HEK293T (cell line): ENCODE results near the gene CHD2.
"Not testable (repeated sequence)": the region's sequence is repeated elsewhere in the genome, so short reads cannot be mapped to it uniquely, and the experiment has no call there.

ENCODE experiments used
- CTCF ChIA-PET: fragments of 350-600 bp; formaldehyde crosslinking; extraction: SDS; loops from one replicate; lab custom pipeline; 2021; ENCODE audit warnings: antibody characterized with exemption, inconsistent platforms; lab: Yijun Ruan, JAX
- POLR2A ChIA-PET: fragments of 350-600 bp; formaldehyde crosslinking; extraction: SDS; loops from one replicate; lab custom pipeline; 2020; ENCODE audit warnings: antibody characterized with exemption, inconsistent platforms; lab: Yijun Ruan, JAX
- DNase-seq: peaks from one replicate; pipeline ENCODE4 v3.0.0; 2012; ENCODE audit warnings: mixed read lengths; ENCODE audit errors: extremely low spot score
- ARNT ChIP-seq: fragments of 450-650 bp; IDR thresholded peaks from 2 replicates; pipeline ENCODE4 v1.6.1; 2017; ENCODE audit warnings: mild to moderate bottlenecking
- BHLHE40 ChIP-seq: fragments of 450-650 bp; IDR thresholded peaks from 2 replicates; pipeline ENCODE4 v1.6.1; 2016; ENCODE audit warnings: mild to moderate bottlenecking, moderate library complexity, borderline replicate concordance
- CTBP1 ChIP-seq: fragments of 450-650 bp; IDR thresholded peaks from 2 replicates; pipeline ENCODE4 v1.6.1; 2016; ENCODE audit warnings: borderline replicate concordance
- ELF4 ChIP-seq: fragments of 450-650 bp; IDR thresholded peaks from 2 replicates; pipeline ENCODE4 v1.6.1; 2017; ENCODE audit warnings: antibody characterized with exemption
- FOXA1 ChIP-seq: fragments of 450-650 bp; IDR thresholded peaks from 2 replicates; pipeline ENCODE4 v1.6.1; 2016; ENCODE audit warnings: mild to moderate bottlenecking
- FOXK2 ChIP-seq: fragments of 450-650 bp; IDR thresholded peaks from 2 replicates; pipeline ENCODE4 v1.6.1; 2016; ENCODE audit warnings: mild to moderate bottlenecking
- FOXM1 ChIP-seq: fragments of 450-650 bp; IDR thresholded peaks from 2 replicates; pipeline ENCODE4 v1.6.1; 2017; ENCODE audit warnings: mild to moderate bottlenecking, borderline replicate concordance
- HDGF ChIP-seq: fragments of 450-650 bp; IDR thresholded peaks from 2 replicates; pipeline ENCODE4 v1.6.1; 2017; ENCODE audit warnings: antibody characterized with exemption, borderline replicate concordance
- L3MBTL2 ChIP-seq: fragments of 450-650 bp; conservative IDR thresholded peaks from 2 replicates; pipeline ENCODE4 v1.6.1; 2016; ENCODE audit warnings: mild to moderate bottlenecking
- LEF1 ChIP-seq: fragments of 450-650 bp; IDR thresholded peaks from 2 replicates; pipeline ENCODE4 v1.6.1; 2017; ENCODE audit warnings: mild to moderate bottlenecking, borderline replicate concordance
- NFRKB ChIP-seq: fragments of 450-650 bp; IDR thresholded peaks from 2 replicates; pipeline ENCODE4 v1.6.1; 2016; ENCODE audit warnings: mild to moderate bottlenecking, moderate library complexity
- PKNOX1 ChIP-seq: fragments of 450-650 bp; IDR thresholded peaks from 2 replicates; pipeline ENCODE4 v1.6.1; 2016
- SP1 ChIP-seq: fragments of 450-650 bp; IDR thresholded peaks from 2 replicates; pipeline ENCODE4 v1.6.1; 2017
- SUZ12 ChIP-seq: fragments of 450-650 bp; IDR thresholded peaks from 2 replicates; pipeline ENCODE4 v1.6.1; 2016; ENCODE audit warnings: mild to moderate bottlenecking
- TARDBP ChIP-seq: fragments of 450-650 bp; IDR thresholded peaks from 2 replicates; pipeline ENCODE4 v1.6.1; 2016
- ZNF384 ChIP-seq: fragments of 450-650 bp; IDR thresholded peaks from 2 replicates; pipeline ENCODE4 v1.6.1; 2016

The CHD2 gene

GRCh38 chr15:93029836-93030429 lies 129.8 kb downstream of the CHD2 start:
- ChIA-PET CTCF (interaction anchor here (0.5 to 6.8 kb wide), 34 partner anchors 9 to 1090 kb away, joined by 3 to 73 read pairs (median 4); no protein-coding TSS in a partner anchor), POLR2A (interaction anchor here (1.2 kb wide), 1 partner anchor 1090 kb away, joined by 5 read pairs; no protein-coding TSS in a partner anchor)
- DNase-seq: no peak
- no peak for TF ChIP-seq FOXA1

- peak; percentile 85 for DNase-seq
- POLR2A ChIA-PET: interaction anchor here (1.2 kb wide), 1 partner anchor 1090 kb away, joined by 5 read pairs; no protein-coding TSS in a partner anchor
Measured at GRCh38 chr15:93030430-93031102, 130.4 kb downstream of the CHD2 start.

GRCh38 chr15:93031103-93031464 lies 131.0 kb downstream of the CHD2 start:
- ChIA-PET POLR2A (interaction anchor here (1.2 kb wide), 1 partner anchor 1089 kb away, joined by 5 read pairs; no protein-coding TSS in a partner anchor), CTCF (interaction anchor here (1.0 to 6.8 kb wide), 8 partner anchors 13 to 1089 kb away, joined by 4 to 73 read pairs (median 8); no protein-coding TSS in a partner anchor)
- TF ChIP-seq LEF1 (no peak), HDGF (no peak), ELF4 (no peak), ARNT (no peak), SUZ12 (no peak), FOXA1 (no peak), BHLHE40 (no peak), L3MBTL2 (no peak), NFRKB (no peak), ZNF384 (no peak), TARDBP (no peak)
- DNase-seq: no peak

More at GRCh38 chr15:93030430-93031102, 130.4 kb downstream of the CHD2 start:
- CTCF ChIA-PET: interaction anchor here (0.5 to 6.8 kb wide), 30 partner anchors 9 to 1089 kb away, joined by 3 to 73 read pairs (median 4); no protein-coding TSS in a partner anchor
- TF ChIP-seq ARNT (no peak), CTBP1 (no peak), ZNF384 (no peak), HDGF (no peak), NFRKB (no peak), FOXA1 (no peak), LEF1 (no peak), TARDBP (no peak), SUZ12 (no peak), FOXK2 (no peak), BHLHE40 (no peak), FOXM1 (no peak)

- POLR2A ChIA-PET, DNase-seq: not testable (repeated sequence)
- CTCF ChIA-PET: interaction anchor here (1.9 to 6.8 kb wide), 3 partner anchors 14 to 1088 kb away, joined by 6 to 73 read pairs (median 17); no protein-coding TSS in a partner anchor
Measured at GRCh38 chr15:93031557-93032384, 131.6 kb downstream of the CHD2 start.

GRCh38 chr15:93032515-93033206 lies 132.5 kb downstream of the CHD2 start:
- CTCF ChIA-PET: interaction anchor here (1.9 to 6.8 kb wide), 2 partner anchors 55 to 1087 kb away, joined by 6 to 73 read pairs; no protein-coding TSS in a partner anchor
- not testable (repeated sequence) for DNase-seq

GRCh38 chr15:93033434-93034045 lies 133.4 kb downstream of the CHD2 start:
- CTCF ChIA-PET: interaction anchor here (1.9 to 6.8 kb wide), 2 partner anchors 54 to 1086 kb away, joined by 6 to 73 read pairs; no protein-coding TSS in a partner anchor
- POLR2A ChIA-PET: no interaction called here
- DNase-seq: no peak
- TF ChIP-seq SUZ12 (no peak), ARNT (no peak), BHLHE40 (no peak), HDGF (no peak), FOXA1 (no peak), CTBP1 (no peak), SP1 (no peak), FOXM1 (no peak), L3MBTL2 (no peak), NFRKB (no peak), TARDBP (no peak), FOXK2 (no peak), PKNOX1 (no peak), ELF4 (no peak), LEF1 (no peak), ZNF384 (no peak)

More at GRCh38 chr15:93032515-93033206, 132.5 kb downstream of the CHD2 start:
- POLR2A ChIA-PET: not testable (repeated sequence)
